Loucy (cell line): ENCODE results near the gene DISP3.

Experiments
- CTCF ChIP-seq: fragments of 200-600 bp; sonication (generic); conservative IDR thresholded peaks from 2 replicates; pipeline ENCODE4 v1.5.1; 2014; ENCODE audit warnings: mild to moderate bottlenecking, antibody characterized with exemption, low read length
- EZH2phosphoT487 ChIP-seq: fragments of 200-600 bp; IDR thresholded peaks from 2 replicates; pipeline ENCODE4 v1.6.1; 2018; ENCODE audit warnings: antibody characterized with exemption, mild to moderate bottlenecking, moderate library complexity, borderline replicate concordance

GRCh38 chr1:11518016-11518701 lies 39.2 kb downstream of the DISP3 start:
- TF ChIP-seq CTCF (no peak), EZH2phosphoT487 (no peak)
